ENCODE results near the gene THEMIS2. TPM values are rescaled to one million over a fixed set of nuclear protein-coding genes. Genes with fewer than 3 reads are reported as not detected.
"Not testable (repeated sequence)": the region's sequence is repeated elsewhere in the genome, so short reads cannot be mapped to it uniquely, and the experiment has no call there.

THEMIS2 gene
- 56.1 and 78.6 TPM in 2 replicates for total RNA-seq

DNA sequence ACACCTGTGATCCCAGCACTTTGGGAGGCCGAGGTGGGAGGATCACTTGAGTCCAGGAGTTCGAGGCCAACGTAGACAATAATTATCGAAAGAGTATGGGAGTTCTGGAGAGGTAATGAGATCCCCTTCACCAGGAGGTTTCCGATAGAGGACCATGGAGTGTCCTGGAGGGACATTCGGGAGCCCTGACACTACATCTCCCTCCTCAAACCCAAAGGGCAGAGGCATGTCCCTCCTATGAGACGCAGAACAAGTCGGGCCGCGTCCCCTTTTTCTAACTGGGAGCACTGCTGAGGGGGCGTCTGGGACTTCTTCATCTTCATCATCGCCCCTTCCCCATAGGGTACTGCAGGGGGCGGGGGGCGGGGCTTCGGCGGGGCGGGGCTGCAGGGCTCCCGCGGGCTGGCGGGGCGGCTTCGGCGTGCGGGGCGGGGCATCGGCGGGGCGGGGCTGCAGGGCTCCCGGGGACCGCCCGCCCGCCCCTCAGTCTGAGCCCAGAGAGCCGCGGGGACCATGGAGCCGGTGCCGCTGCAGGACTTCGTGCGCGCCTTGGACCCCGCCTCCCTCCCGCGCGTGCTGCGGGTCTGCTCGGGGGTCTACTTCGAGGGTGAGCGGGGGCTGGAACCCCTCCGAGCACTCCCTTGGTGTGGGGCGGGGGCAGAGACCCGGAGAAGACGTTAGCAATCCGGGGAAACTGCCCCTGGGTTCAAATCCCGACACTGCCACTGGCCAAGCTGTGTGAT, at the start of gene THEMIS2:
Gene THEMIS2 (plus strand): TSS at position 486 of the 743 bp plus-strand sequence. CDS start 28 bp downstream, at position 514.
- H3K4me3 Mint-ChIP-seq = peak within 1 kb of the TSS; percentile 97

DNA sequence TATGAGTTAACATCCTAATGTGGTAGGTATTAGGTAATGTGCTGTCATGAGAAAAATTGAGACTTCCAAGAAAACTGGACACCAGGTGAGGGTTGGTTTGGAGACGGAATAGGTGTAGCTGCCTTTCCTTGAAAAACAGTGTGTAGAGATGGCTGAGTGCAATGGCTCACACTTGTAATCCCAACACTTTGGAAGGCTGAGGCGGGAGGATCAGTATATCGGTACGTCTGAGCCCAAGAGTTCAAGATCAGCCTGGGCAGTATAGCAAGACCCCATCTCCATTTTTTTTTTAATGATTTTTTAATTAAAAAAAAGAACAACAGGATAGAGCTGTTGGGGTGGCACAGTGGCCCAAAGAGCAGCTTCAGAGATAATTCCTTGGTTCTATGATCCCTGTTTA, 48.6 kb upstream of the THEMIS2 start:
- Mint-ChIP-seq H3K36me3 (ENCODE audit: low read depth) (peaks cover 43% of the 10 kb centered on the region), H3K9me3 (no peaks in the 10 kb centered on the region), H3K27ac (no peak overlapping the region), H3K4me3 (no peak overlapping the region), H3K27me3 (no peaks in the 10 kb centered on the region), H3K4me1 (no peaks in the 10 kb centered on the region)
- ChIA-PET CTCF (no interaction called here), POLR2A (no interaction called here)
- no peak for DNase-seq
- intact Hi-C loops (cut with micrococcal nuclease) = no loop called here
- TF ChIP-seq, protein P1, sequence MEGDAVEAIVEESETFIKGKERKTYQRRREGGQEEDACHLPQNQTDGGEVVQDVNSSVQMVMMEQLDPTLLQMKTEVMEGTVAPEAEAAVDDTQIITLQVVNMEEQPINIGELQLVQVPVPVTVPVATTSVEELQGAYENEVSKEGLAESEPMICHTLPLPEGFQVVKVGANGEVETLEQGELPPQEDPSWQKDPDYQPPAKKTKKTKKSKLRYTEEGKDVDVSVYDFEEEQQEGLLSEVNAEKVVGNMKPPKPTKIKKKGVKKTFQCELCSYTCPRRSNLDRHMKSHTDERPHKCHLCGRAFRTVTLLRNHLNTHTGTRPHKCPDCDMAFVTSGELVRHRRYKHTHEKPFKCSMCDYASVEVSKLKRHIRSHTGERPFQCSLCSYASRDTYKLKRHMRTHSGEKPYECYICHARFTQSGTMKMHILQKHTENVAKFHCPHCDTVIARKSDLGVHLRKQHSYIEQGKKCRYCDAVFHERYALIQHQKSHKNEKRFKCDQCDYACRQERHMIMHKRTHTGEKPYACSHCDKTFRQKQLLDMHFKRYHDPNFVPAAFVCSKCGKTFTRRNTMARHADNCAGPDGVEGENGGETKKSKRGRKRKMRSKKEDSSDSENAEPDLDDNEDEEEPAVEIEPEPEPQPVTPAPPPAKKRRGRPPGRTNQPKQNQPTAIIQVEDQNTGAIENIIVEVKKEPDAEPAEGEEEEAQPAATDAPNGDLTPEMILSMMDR (IDR thresholded peaks at IDR 0.05) = no peak
- no peak for ATAC-seq (ENCODE audit: low read depth)

More for the DNA sequence above, at the start of gene THEMIS2:
- POLR2A ChIA-PET = interaction anchor here (0.8 to 4.2 kb wide), 7 partner anchors 8 to 42 kb away, joined by 3 to 55 read pairs (median 9); partner anchors contain the start of gene PPP1R8
- DNase-seq = peak; percentile 73
- CTCF ChIA-PET = no interaction called here
- peaks cover 60% of the 10 kb centered on the region for H3K4me1 Mint-ChIP-seq
- peaks cover 17% of the 10 kb centered on the region for H3K36me3 Mint-ChIP-seq (ENCODE audit: low read depth)
- peak; percentile 71 for ATAC-seq (ENCODE audit: low read depth)
- H3K27ac Mint-ChIP-seq = peak within 1 kb of the TSS; percentile 80
- H3K27me3 Mint-ChIP-seq = no peaks in the 10 kb centered on the region
- TF ChIP-seq, protein P1 (IDR thresholded peaks at IDR 0.05) = no peak
- H3K9me3 Mint-ChIP-seq = no peaks in the 10 kb centered on the region
- intact Hi-C loops (cut with micrococcal nuclease) = no loop called here

DNA sequence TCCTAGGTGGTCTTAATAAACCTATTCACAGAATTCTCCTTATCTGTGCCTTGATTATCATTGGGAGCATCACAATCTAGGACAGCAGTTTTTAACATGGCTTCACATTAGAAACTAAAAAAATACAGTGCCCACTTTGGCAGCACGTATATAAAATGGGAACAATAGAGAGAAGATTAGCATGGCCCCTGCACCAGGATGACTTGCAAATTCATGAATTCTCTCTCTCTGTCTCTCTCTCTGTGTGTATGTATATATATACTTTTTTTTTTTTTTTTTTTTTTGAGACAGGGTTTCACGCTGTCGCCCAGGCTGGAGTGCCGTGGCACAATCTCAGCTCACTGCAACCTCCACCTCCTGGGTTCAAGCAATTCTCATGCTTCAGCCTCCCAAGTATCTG, 47.9 kb upstream of the THEMIS2 start:
- Mint-ChIP-seq H3K4me1 (no peaks in the 10 kb centered on the region), H3K27ac (no peak overlapping the region), H3K4me3 (no peak overlapping the region), H3K27me3 (no peaks in the 10 kb centered on the region), H3K9me3 (no peaks in the 10 kb centered on the region), H3K36me3 (ENCODE audit: low read depth) (peaks cover 39% of the 10 kb centered on the region)
- CTCF ChIA-PET = no interaction called here
- intact Hi-C loops (cut with micrococcal nuclease) = no loop called here
- POLR2A ChIA-PET = no interaction called here
- TF ChIP-seq, protein P1 (IDR thresholded peaks at IDR 0.05) = no peak
- DNase-seq (no peak), ATAC-seq (ENCODE audit: low read depth) (no peak)

DNA sequence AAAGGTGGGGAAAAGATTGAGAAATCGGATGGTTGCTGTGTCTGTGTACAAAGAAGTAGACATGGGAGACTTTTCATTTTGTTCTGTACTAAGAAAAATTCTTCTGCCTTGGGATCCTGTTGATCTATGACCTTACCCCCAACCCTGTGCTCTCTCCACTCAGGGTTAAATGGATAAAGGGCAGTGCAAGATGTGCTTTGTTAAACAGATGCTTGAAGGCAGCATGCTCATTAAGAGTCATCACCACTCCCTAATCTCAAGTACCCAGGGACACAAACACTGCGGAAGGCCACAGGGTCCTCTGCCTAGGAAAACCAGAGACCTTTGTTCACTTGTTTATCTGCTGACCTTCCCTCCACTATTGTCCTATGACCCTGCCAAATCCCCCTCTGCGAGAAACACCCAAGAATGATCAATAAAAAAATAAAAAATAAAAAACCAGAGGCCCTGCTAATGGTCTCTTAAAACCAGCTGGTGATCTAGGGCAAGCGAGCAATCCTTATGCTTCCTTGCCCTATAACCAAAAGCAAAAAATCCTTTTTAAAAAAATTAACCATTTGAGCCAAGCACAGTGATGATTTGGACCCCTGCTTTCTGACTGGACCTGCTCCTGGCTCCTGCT, 42.9 kb upstream of the THEMIS2 start:
- intact Hi-C loops (cut with micrococcal nuclease); H3K27me3 Mint-ChIP-seq; H3K9me3 Mint-ChIP-seq; ATAC-seq (ENCODE audit: low read depth); DNase-seq; CTCF ChIA-PET: not testable (repeated sequence)
- Mint-ChIP-seq H3K4me3 (peak overlapping the region; percentile 95), H3K4me1 (peaks cover 21% of the 10 kb centered on the region), H3K36me3 (ENCODE audit: low read depth) (peaks cover 25% of the 10 kb centered on the region), H3K27ac (peak overlapping the region; percentile 89)
- POLR2A ChIA-PET = interaction anchor here (0.6 to 2.8 kb wide), 7 partner anchors 11 to 343 kb away, joined by 3 to 34 read pairs (median 5); partner anchors contain the start of genes FAM76A and STX12

DNA sequence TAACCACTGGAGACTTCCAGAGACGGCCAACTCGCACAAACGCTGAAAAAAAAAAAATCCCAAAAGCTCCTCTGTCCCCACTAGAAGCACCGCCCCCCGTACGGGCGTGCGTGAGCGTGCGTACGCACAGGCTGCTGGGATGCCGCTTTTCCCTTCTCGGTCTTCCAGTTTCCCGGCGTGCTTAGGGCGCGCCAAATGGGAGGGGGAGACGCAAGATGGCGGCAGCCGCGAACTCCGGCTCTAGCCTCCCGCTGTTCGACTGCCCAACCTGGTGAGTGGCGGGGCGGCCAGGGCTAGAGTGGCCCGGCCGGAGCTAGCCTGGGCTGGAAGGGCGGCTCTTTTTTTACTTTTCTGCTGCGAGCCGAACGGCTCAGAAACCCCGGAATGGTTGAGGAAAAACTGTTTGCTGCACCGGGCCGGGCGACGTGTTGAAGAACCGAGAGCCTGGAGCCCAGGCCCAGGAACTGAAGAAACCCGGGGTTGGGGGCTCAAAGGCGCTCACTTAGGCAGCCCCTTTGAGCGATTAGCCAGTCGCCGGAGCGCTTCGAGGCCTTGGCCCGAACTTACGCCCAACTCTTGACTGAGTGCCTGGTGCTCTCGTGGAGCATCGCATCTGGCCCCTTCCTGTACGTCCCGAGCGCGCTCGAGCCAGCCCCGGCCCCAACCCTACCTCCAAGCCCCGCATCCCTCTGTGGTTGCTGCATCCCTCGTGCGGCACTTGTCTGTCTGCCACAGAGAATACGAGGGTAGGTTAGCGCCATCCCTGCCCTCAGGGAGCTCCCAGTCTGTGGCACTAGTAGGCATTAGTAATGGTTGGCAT, 41.5 kb upstream of the THEMIS2 start, which contains the start of gene PPP1R8:
Gene PPP1R8 (plus strand): TSS at position 162 of the 820 bp plus-strand sequence. CDS start 54 bp downstream, at position 216.
- Mint-ChIP-seq H3K4me3 (peak within 1 kb of the TSS; percentile 95), H3K27me3 (no peaks in the 10 kb centered on the region), H3K4me1 (peaks cover 22% of the 10 kb centered on the region), H3K9me3 (no peaks in the 10 kb centered on the region), H3K27ac (peak within 1 kb of the TSS; percentile 89), H3K36me3 (ENCODE audit: low read depth) (peaks cover 39% of the 10 kb centered on the region)
- TF ChIP-seq, protein P1 (IDR thresholded peaks at IDR 0.05) = no peak
- POLR2A ChIA-PET = interaction anchor here (0.5 to 2.8 kb wide), 33 partner anchors 9 to 1347 kb away, joined by 3 to 34 read pairs (median 4); partner anchors contain the start of genes ATP5IF1, EYA3, FAM76A and MED18
- intact Hi-C loops (cut with micrococcal nuclease) = loop anchor here (1.0 to 5.0 kb wide), 5 partner anchors 58 to 496 kb away; partner anchors contain the start of genes IFI6, MED18 and STX12
- DNase-seq = peak; percentile 84
- peak; percentile 98 for ATAC-seq (ENCODE audit: low read depth)
- CTCF ChIA-PET = interaction anchor here (0.9 kb wide), 1 partner anchor 58 kb away, joined by 3 read pairs; the partner anchor contains the start of gene STX12
